HG03378 (cell line): ENCODE data around the gene CNNM3.
"Not testable (repeated sequence)": the region's sequence is repeated elsewhere in the genome, so short reads cannot be mapped to it uniquely, and the experiment has no call there.

ENCODE experiments used
- ATAC-seq: cut with Tn5 transposase; IDR thresholded peaks from one replicate; pipeline ENCODE4 v1.9.1; 2021; ENCODE audit warnings: mild to moderate bottlenecking, moderate library complexity; ENCODE audit not compliant: unreplicated experiment

Gene CNNM3

DNA sequence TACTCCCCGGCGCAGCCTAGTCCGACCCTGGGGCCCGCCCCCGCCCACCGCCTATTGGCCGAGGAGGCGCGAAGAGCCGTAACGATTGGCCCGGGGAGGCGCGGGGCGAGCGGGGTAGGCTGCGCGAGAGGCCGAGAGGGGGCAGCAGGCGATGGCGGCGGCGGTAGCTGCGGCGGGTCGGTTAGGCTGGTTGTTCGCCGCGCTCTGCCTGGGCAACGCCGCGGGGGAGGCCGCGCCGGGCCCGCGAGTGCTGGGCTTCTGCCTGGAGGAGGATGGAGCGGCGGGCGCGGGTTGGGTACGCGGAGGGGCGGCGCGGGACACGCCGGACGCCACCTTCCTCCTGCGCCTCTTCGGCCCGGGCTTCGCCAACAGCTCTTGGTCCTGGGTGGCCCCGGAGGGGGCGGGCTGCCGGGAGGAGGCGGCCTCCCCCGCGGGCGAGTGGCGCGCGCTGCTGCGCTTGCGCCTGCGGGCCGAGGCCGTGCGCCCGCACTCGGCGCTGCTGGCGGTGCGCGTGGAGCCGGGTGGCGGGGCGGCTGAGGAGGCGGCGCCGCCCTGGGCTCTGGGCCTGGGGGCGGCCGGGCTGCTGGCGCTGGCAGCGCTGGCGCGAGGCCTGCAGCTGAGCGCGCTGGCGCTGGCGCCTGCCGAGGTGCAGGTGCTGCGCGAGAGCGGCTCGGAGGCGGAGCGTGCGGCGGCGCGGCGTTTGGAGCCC is at the start of gene CNNM3:
Gene CNNM3, plus strand, starts transcription at position 142 of the 709 bp plus-strand sequence. Its CDS starts 10 bp downstream, at position 152.
- ATAC-seq: peak; percentile 66

DNA sequence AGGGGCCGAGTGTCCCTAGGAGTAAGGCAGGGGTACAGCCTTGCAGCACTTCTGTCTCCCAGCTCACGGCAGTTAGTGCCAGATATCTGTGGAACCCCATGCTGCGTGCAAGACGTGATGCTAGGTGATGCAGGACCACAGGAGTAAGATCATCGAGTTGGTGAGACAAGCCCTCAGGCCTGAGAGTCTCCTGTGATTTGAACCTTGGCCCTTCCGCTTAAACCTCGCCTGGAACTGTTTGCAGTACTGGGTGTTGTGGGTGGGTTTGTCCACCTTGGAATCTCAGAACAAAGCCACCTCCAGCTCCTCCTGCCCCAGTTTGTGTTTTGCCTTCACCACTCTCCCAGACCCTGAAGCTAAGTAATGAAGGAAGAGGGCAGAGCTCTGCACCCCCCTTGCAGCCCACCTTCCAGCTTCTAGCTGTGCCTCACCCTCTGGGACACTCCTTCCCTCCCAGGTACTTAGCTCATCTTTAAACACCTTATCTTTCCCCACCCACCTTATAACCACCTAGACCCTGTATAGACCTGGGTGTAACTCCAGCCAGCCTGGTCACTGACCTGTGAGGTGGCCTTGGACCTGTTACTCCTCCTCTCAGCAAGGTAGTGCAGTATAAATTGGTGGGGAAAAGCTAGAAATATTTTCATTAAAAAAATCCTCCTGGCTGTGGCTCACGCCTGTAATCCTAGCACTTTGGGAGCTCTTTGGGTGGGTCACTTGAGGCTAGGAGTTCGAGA is 48.8 kb upstream of the CNNM3 start:
- ATAC-seq: no peak

DNA sequence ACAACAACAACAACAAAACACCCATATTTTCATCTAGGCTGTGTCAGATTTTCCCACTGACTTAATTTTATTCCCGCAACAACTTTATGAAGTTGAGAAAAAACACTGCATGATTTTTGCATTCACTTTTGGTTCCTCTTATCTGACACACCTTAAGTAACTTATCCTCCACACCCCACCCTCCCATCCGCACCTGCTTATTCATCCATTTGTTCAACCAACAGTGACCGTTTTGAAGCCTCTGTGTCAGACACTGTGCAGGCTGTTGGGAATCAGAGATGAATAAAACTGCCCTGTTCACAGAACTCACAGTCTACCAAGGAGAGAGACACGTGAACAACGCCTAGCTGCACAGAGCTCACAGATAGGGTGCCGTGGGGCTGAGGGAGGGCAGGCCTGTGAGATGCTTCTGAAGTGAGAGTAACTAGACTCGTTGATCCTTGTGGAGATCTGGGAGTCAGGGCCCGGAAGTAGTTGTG is 47.9 kb upstream of the CNNM3 start:
- no peak for ATAC-seq

DNA sequence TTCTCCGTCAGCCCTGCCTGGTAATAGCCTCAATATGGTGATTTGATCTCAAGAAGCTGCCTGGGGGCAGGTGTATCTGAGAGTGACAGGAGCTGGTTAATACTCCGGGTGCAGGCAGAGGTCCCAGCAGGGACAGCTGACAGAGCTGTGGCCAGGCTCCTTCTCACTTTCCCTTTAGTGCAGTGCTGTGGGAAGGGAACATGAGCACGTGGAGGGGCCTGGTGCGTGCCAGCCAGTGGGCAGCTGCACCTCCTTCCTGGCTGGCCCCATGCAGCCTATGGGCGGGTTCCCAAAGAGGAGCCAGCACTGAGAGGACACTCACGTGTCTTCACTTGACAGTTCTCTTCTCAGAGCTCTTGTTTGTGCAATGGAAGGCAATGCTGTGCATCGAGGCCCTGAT is 46.3 kb upstream of the CNNM3 start:
- no peak for ATAC-seq

DNA sequence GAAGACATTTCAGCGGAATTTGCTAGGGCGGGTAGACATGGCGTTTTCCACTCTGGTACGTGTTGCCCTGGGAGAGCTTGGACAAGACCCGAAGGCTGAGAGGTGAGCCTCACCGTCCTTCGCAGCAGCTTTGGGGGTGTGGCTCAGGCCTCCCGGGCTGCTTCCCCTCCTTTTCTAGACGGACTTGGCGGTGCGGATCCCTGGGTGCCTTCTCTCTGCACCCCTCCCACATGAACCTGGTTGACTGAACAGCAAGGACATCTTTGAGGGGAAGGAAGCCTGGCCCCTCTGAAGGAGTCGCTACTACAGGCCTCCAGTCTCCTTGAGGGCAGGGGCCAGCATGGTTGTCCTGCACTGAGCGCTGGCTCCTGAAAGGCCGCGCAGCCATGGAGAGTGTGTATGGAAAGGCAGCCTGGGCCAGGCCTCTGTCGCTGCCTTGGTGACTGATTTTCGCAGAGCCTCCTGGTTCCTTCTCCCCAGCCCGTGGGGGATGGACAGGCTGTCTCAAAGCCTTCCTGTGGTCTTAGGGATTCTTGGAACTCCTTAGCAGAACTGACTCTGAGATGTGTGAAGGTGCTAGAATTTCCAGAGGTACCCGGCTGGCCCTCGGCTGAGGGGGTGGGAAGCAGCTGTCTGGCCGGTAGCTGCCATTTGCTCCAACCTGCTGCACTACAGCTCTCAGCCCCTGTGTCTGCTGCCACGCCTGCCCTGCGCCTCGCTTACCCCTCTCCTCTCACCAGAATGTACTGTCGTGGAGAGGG is 45.4 kb upstream of the CNNM3 start:
- no peak for ATAC-seq

DNA sequence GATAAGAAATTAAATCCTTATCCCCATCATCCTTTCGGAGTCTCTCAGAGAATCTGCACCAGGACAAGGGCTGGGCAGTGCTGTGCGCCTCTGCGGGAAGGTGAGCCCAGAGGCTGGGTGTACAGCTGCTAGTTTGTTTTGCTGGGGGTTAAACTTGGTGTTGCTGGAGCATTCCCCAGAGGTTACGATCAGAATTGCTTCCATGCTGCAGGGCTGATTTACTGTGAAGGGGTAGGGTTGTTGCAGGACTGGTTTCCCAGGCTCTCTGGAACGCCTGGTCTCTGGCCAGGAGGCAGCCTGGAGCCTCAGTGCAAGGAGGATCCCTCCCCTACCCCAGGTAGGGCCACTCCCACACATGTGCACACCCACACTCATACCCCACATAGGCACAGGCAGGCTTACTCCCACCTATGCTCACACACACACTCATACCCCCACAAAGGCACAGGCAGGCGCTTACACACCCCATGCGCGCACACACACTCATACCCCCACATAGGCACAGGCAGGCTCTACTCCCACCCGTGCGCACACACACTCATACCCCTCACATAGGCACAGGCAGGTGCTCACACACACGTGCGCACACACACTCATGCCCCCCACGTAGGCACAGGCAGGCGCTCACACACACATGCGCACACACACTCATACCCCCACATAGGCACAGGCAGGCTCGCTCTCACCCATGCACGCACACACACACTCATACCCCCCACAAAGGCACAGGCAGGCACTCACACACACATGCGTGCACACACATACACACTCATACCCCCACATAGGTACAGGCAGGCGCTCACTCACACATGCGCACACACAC is 44.1 kb upstream of the CNNM3 start:
- no peak for ATAC-seq

DNA sequence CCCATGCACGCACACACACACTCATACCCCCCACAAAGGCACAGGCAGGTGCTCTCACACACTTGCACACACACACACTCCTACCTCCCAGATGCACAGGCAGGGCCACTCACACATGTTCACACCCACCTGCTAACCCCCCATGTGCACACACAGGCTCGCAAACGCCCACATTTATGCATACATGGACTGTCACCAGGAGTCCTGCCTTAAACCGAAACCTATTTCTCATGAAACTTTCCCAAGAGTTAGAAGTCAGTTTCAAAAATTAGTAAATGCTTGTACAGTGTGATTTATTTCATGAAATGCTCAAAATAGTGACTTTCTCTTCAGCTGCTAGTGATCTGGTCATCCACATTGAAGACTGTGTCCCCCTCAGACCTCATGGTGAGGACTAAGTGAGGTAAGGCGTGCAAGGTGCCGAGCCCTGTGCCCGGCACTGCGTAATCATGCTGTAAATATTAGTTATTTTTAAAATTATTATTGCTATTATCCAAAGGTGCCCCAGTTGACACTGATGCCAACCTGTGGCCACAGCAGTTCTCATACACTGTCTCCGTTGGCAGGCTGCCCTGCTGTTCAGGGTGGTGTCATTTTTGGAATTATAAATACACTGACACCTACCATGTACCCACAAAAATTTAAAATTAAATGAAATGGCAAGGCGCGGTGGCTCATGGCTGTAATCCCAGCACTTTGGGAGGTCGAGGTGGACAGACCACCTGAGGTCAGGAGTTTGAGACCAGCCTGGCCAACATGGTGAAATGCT is 43.0 kb upstream of the CNNM3 start:
- ATAC-seq: peak; percentile 37

DNA sequence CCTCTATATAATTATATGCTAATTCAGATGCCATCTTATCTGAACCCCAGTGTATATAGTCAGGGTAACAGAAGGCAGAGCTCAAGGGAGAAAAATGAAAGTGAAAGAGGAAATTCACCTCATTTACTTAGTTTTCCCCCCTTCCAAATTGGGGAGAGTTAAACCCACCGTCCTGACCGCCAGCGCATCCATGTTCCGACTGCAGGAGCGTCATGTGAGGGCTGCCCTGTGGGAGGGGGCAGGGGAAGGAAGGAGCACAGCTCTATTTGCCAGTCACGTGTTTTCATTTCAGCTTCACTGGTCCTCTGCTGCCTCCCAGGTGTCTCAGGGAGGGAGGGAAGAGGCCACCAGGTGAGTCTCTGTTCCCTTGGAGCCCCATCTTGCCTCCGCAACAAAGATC is 42.1 kb upstream of the CNNM3 start:
- no peak for ATAC-seq

DNA sequence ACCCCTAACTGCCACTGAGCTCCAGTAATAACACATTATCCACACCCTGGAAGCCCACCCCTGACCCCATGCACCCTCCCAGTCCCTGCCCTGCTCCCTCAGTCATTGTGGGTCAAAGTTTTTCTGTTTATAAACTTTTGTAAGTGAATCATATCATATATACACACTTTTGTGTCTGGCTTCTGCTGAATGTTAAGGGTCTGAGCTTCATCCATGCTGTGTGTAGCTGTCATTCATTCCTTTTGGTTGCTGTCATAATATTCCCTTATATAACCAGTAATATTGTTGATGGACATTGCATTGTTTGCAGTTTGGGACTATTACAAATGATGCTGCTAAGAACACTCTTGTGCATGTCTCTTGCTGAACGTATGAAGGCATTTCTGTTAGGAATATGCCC is 40.9 kb upstream of the CNNM3 start:
- no peak for ATAC-seq

DNA sequence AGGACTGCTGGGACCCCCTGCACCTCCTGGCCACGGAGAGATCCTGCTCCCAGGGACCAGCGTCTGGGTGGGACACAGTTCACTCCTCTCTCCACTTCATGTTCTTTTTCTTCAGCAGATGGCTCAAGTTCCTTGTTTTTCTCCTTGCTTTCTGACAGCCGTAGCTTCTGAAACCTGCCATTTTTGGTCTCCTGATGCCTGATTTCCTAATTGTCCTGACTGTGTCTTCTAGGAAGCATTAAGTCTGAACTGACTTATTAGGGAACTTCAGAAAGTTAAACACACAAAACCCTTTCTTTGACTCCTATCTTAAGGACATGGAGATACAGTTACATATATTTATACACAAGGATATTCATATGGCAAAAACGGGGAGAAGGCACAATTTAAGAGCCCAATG is 32.7 kb upstream of the CNNM3 start:
- no peak for ATAC-seq

DNA sequence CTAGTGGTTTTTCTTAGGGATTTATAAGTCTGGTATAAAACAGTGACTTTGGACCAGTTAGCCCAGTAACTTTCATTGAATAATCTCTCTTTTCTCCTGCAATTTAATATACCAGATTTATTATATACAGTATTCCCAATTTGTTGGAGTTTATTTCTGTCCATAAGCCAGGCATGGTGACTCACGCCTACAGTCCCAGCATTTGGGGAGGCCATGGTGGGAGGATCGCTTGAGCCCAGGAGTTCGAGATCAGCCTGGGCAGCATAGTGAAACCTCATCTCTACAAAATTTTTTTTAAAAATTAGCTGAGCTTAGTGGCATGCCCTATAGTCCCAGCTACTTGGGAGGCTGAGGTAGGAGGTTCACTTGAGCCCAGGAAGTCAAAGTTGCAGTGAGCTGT is 28.7 kb upstream of the CNNM3 start:
- no peak for ATAC-seq

DNA sequence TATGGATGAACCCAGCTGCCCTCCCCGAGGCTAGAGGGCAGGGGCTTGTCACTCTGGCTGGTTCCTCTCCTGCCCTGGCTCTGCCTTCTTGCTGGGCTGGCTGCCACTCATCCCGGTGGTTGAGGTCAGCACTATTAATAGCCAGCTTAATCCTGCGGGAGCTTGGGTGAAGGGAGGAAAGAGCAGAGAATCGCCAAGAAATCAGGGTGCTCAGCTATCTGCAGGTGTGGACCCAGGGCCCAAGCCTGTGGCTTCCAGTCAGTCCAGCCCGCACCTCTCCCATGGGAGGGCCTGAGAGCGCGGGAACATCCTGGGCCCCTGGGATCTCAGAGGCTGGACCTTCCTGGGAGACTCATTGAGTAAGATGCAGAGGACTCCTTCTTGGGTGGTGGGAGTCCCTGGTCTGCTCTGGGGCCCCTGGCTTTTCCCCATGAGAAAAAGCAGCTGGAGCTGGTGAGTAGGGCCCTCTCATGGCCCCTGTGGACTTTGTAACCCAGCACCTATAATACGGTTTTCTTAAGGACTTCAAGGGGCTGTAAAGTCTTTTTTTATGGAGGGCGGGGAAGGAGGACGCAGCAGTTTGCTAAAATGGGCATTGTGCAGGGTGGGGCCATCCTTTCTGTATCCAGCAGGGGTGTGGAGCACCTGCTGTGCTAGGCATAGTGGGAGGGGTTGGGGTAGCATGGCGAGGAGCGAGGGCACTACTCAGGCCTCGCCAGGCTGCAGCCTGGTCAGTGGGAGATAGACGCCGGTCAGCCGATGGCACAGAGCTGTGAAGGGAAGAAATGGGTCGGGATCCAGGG is 27.4 kb upstream of the CNNM3 start:
- ATAC-seq: no peak

DNA sequence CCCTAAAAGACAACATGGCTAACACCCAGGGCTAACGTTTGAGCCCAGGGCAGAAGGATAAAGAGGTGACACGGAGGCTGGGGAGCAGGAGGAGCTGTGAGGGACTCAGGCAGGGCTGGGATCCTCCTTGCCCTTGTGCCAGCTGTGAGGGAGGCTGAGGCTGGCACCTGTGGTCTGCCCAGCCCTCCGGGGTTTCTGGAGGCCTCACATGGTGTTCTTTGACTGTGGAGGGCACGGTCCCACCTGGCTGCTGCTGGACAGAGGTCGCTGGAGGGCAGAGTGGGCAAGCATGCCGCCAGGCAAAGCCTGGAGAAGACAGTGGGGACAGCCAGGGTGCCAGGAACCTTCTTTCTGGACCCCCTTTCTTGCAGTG is 26.8 kb upstream of the CNNM3 start:
- no peak for ATAC-seq

DNA sequence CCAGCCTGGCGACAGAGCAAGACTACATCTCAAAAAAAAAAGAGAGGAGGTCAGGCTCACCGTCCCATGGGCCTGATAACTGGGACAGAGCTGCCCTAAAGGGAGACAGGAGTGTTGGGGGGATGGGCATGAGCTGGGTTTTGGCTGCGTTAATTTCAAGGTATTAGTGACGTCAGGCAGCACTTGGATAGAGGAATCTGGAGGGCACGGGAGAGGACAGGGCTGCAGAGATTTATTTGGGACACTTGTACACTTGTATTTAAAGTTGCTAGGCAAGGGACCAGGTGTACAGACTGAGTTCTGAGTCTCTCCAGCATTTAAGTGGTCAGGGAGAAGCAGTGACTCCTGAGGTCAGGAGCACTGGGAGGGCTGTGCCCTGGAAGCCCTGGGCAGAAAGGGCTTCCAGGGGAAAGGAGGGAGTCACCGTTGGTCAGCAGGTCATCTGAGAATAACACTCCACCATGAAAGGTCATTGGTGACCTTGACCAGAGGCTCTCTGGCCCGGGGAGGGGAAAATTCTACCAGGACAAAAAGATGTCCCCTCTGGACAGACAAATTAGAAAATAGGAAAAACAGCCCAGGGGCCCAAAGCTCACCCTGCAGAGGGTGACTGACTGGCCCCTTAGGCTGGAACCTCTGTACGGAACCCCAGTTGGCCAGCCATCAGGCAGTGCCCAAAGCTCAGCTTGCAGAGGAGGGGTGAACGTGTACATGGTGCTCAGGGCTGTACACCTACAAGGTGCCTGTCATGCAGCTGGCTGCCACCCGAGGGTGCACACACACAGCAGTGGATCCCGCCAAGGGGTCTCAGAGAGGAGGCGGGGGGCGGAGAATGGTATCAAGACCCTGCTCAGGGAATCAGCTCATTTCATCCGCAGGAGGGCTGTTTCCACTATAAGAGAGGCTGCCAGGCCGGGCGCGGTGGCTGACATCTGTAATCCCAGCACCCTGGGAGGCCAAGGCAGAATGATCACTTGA is 23.0 kb upstream of the CNNM3 start:
- ATAC-seq: no peak

DNA sequence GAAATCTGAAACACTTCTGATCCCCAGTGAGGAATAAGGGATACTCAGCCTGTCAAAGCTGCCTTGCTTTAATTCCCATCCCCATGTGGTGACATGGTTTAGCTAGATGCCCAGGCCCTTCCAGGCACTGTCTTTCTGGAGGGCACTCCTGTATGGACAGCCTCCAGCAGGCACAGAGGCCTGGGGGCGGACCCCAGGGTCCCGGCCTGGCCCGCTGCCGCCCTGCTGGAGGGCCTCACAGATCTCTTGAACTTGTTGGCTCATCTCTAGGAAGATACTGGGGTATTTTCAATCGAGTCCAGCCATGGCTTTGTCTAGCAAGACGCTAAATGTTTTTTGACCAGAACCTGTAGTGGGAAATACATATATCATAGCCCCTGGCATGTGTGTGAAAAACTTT is 21.0 kb upstream of the CNNM3 start:
- no peak for ATAC-seq

DNA sequence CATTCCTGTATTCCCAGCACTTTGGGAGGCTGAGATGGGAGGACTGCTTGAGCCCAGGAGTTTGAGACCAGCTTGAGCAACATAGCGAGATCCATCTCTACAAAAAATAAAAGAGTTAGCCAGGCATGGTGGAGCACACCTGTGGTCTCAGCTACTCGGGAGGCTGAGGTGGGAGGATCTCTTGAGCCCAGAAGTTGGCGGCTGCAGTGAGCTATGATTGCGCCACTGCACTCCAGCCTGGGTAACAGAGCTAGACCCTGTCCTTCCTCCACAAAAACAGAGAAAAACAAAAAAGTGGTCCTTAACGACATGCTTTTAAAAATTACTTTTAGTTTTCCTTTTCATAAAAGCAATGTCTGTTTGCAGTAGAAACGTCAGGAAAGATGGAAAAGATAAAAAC is 19.6 kb upstream of the CNNM3 start:
- not testable (repeated sequence) for ATAC-seq

DNA sequence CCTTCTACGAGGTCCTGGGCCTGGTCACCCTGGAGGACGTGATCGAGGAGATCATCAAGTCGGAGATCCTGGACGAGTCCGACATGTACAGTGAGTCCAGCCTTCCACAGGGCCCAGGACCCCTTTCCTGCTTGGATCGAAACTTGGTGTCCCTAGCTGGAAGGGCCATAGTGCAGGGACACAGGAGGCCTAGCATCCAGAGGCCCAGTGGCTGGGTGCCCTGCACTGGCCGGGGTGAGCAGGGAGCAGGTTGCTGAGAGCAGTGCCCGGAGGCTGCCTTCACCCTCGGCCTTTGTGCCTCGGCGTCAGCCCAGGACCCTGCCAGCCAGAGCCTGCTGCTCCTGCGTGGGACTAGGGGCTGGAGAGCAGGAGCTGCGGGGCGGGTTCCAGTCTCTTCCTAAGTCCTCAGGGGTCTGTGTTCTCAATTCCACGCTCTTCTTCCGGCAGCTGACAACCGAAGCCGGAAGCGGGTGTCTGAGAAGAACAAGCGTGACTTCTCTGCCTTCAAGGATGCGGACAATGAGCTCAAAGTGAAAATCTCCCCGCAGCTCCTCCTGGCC is 18.9 kb upstream of the CNNM3 start:
- ATAC-seq: no peak
